Coronary artery (tissue), 2 donors: ENCODE results near the gene TFAP2E.

Experiments used
- DNase-seq: peaks from one replicate; pipeline ENCODE4 v3.0.0-alpha.2; 2017; ENCODE audit warnings: low spot score
- H3K27ac ChIP-seq, 2 donors: fragments of 200-600 bp; sonication (generic); one replicate each; pipeline ENCODE4 v1.5.1; 2016 to 2019
- H3K4me3 ChIP-seq: fragments of 200-600 bp; sonication (generic); 2 replicates; pipeline ENCODE4 v1.5.1; 2016; ENCODE audit warnings: mild to moderate bottlenecking, moderate library complexity
- TF ChIP-seq, protein P1 (sequence below): fragments of 200-600 bp; sonication (generic); IDR thresholded peaks from one replicate; pipeline ENCODE4 v1.5.1; 2019; ENCODE audit warnings: antibody characterized with exemption

Gene TFAP2E

GRCh38 chr1:35637401-35637809 lies 64.3 kb downstream of the TFAP2E start:
- TF ChIP-seq, protein P1, sequence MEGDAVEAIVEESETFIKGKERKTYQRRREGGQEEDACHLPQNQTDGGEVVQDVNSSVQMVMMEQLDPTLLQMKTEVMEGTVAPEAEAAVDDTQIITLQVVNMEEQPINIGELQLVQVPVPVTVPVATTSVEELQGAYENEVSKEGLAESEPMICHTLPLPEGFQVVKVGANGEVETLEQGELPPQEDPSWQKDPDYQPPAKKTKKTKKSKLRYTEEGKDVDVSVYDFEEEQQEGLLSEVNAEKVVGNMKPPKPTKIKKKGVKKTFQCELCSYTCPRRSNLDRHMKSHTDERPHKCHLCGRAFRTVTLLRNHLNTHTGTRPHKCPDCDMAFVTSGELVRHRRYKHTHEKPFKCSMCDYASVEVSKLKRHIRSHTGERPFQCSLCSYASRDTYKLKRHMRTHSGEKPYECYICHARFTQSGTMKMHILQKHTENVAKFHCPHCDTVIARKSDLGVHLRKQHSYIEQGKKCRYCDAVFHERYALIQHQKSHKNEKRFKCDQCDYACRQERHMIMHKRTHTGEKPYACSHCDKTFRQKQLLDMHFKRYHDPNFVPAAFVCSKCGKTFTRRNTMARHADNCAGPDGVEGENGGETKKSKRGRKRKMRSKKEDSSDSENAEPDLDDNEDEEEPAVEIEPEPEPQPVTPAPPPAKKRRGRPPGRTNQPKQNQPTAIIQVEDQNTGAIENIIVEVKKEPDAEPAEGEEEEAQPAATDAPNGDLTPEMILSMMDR, result no peak
- no peak for DNase-seq
- Histone ChIP-seq H3K4me3 (peak overlapping the region; percentile 55), H3K27ac (peak overlapping the region; percentile 29 to 66)

DNA sequence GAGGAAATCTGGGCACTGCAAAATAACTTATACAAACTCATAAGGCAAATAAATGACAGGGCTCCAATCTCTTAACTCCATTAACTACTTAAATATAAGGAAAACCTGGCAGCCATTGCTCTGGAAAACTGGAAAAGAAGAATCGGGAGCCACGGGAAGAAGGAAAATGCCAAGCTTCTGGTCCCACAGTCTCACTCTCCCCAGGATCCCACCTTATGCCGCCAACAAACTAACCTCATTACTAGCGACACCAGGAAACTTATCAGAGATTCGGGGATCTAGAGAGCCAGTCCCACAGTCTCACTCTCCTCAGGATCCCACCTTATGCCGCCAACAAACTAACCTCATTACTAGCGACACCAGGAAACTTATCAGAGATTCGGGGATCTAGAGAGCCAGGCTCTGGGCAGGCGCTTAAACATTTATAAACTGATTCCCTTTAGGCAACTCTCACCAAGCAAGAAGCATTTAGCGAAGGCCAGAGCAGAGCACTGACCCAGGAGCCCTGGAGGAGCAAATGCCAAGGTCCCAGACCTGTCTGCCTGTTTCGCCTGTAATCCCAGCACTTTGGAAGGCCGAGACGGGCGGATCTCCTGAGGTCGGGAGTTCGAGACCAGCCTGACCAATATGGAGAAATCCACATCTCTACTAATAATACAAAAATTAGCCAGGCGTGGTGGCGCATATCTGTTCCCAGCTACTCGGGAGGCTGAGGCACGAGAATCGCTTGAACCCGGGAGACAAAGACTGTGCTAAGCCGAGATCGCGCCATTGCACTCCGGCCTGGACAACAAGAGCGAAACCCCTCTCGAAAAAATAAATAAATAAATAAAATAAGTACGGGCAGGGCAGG lies 67.5 kb downstream of the TFAP2E start:
- TF ChIP-seq, protein P1, result no peak
- no peak for DNase-seq
- H3K4me3 ChIP-seq, result peak overlapping the region; percentile 89
- H3K27ac ChIP-seq, result peak overlapping the region; percentile 79 to 92

- DNase-seq, result peak; percentile 97
- peak within 1 kb of the TSS; percentile 79 to 92 for H3K27ac ChIP-seq
- TF ChIP-seq, protein P1, result no peak
- H3K4me3 ChIP-seq, result peak within 1 kb of the TSS; percentile 89
Observed at GRCh38 chr1:35641233-35641866, 68.2 kb downstream of the TFAP2E start, which contains the start of gene PSMB2. Gene PSMB2 (minus strand): TSS chr1:35641526. CDS start chr1:35641432, 94 bp downstream.

DNA sequence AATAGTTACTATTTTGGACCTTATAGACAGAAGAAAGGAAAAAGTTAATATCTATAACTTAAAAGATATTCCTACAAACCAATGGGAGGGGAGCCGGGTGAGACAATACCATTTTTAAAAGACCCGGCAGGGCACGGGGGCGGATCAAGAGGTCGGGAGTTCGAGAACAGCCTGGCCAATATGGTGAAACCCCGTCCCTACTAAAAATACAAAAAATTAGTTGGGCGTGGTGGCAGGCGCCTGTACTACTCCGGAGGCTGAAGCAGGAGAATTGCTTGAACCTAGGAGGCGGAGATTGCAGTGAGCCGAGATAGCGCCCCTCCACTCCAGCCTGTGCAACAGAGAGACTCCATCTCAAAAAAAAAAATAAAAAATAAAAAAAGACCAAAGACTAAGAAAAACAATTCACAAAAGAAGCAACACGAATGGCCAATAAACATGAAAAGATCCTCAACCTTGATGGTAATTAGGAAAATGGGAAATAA lies 69.4 kb downstream of the TFAP2E start:
- TF ChIP-seq, protein P1, result no peak
- Histone ChIP-seq H3K4me3 (peak overlapping the region; percentile 89), H3K27ac (peak overlapping the region in 1 of 2 donors; percentile 79)
- DNase-seq, result no peak

DNA sequence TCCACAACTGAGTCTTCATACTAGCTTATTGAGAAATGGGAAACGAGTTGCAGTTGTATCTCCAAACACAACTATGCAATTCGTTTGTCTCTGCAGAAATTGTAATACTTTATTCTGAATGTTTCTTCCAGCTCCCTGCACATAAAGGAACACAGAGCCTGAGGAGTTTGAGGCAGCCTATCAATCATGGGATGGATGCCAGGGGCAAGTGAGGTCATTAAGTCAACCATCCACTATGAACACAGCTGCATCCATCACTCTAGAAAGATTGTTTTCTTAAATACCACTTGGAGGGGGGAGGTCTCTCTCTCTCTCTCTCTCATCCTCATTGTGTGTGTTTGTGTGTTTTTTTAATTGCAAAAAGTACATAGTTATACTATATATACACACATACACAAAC lies 71.1 kb downstream of the TFAP2E start:
- H3K27ac ChIP-seq, result no peak overlapping the region
- no peak for DNase-seq
- TF ChIP-seq, protein P1, result no peak

More for the DNA sequence above, 71.1 kb downstream of the TFAP2E start:
- H3K4me3 ChIP-seq, result no peak overlapping the region
